Thyroid gland (tissue), 4 donors: ENCODE results near the gene MYO18B.

Source experiments
- CTCF ChIP-seq, 6 experiments: fragments of 200-600 bp in 3 of 6; fragments of 450-650 bp in 3 of 6; sonication (generic) in 3 of 6; IDR thresholded peaks; one replicate each; pipeline ENCODE4 v1.5.1; 2016 to 2019; ENCODE audit warnings: antibody characterized with exemption in 6 of 6, mild to moderate bottlenecking in 2 of 6, inconsistent platforms in 1 of 6, moderate library complexity in 1 of 6
- POLR2A ChIP-seq, 2 donors: fragments of 450-650 bp; IDR thresholded peaks; one replicate each; pipeline ENCODE4 v1.6.1; 2017; ENCODE audit warnings: antibody characterized with exemption in 2 of 2, mild to moderate bottlenecking in 2 of 2, moderate library complexity in 1 of 2

GRCh38 chr22:25853501-25854284 is 111.7 kb downstream of the MYO18B start:
- TF ChIP-seq CTCF (IDR thresholded peaks at IDR 0.05) (peak in 1 of 6 experiments; percentile 6), POLR2A (IDR thresholded peaks at IDR 0.05) (no peak)
